GM18517 (cell line): ENCODE data around the gene C11orf68.
A peak's percentile ranks its signal among the peaks of the same experiment; 100 is the strongest.

Experiments used
- ATAC-seq: cut with Tn5 transposase; IDR thresholded peaks from one replicate; pipeline ENCODE4 v1.9.1; 2021; ENCODE audit warnings: mild to moderate bottlenecking, moderate library complexity; ENCODE audit not compliant: unreplicated experiment

The C11orf68 gene

DNA sequence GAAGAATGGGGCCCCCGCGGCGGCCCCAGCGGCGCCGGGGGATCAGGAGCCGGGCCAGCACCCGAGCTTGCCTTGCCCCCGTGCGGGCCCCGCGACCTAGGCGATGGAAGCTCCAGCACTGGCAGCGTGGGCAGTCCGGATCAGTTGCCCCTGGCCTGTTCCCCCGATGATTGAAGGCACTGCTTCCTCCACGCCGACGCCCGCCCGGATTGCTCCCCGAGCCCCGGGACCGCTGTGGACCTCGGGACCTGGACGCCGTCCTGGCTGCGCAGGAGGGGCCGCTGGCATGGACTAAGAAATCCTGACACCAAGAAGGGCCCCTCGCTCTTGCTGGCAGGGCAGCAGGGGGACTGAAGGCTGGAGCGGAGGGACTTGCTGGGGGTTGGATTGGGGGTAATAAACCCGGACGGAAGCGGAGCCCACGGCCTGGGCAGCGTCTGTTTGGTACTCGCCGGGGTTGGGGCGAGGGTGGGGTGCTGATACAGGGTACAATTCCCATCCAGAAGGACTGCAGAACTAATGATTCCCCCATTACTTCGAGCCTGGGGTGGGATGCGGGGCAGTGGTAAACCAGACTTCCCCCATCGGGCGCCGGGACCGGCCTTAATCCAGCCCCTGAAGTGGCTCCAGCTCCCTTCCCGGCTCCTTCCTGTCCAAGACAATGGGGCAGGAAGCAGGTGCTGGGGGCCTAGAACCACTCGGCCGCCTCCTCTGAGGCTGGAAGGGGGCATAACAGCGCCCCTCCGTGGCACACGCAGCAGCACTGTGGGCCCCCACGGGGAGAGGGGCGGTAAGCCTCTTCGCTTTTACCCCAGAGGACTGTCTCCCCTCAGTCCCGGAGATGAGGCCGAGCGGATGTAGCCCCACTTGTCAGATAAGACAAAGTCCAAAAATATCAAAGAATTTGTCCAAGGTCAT, 27.4 kb downstream of the C11orf68 start:
- ATAC-seq = no peak

DNA sequence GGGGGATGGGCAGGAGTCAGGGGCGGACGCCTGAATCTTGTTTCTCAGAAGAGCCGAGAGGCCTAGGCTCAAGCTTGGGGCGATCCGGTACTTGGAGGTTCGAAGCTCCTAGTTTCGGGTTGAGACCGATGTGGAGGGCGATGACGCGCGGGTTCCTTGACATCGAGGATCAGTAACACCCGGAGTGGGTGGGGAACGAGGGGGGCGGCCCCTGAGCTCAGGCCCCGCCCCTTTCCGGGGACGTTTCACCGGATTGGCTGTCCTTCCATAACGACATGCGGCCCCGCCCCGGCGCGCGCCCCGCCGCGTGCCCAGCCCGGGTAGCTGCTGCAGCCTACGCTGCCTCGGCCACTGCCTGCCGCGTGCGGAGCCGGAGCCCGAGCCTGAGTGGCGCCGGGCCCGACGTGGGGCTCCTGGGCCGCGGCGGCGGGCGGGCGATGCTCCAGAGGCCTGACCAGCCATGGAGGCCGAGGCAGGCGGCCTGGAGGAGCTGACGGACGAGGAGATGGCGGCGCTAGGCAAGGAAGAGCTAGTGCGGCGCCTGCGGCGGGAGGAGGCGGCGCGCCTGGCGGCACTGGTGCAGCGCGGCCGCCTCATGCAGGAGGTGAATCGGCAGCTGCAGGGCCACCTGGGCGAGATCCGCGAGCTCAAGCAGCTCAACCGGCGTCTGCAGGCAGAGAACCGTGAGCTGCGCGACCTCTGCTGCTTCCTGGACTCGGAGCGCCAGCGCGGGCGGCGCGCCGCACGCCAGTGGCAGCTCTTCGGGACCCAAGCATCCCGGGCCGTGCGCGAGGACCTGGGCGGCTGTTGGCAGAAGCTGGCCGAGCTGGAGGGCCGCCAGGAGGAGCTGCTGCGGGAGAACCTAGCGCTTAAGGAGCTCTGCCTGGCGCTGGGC, 28.3 kb downstream of the C11orf68 start, which contains the start of gene CCDC85B:
Gene CCDC85B, plus strand, starts transcription at position 350 of the 895 bp plus-strand sequence. Its CDS starts 111 bp downstream, at position 461.
- peak; percentile 52 for ATAC-seq

DNA sequence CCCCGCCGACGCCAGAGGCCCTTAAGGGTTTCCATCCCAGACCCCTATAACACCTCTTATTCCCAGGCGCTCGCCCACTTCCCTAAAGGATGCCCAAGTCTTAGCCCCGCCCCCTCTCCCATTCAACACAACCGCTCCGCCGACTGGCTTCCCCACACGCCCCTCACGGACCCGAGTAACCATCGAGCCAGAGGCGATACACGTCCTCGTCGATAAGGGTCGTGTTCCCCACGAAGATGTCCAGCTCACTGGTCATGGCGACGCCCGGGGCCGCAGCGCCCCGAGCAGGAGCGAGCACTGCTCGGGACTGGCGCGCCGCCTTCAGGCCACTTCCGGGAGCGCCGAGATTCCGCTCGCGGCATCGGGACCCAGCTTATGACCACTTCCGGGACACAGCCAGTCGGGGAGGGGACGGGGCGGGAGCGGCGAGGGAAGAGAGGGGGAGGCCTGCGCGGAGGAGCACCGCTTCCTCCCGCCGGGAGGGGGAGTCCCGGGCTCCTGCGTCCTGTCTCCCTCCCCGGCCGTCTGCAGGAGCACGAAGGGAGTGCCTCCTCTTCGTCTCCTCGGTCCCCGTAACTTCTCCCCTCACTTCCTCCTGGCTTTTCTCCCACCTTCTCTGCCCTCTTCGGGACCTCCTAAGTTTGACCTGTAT, 30.6 kb downstream of the C11orf68 start, which contains the start of gene FIBP:
Gene FIBP, minus strand, starts transcription at position 309 of the 652 bp plus-strand sequence. Its CDS starts 53 bp downstream, at position 256.
- peak; percentile 41 for ATAC-seq

DNA sequence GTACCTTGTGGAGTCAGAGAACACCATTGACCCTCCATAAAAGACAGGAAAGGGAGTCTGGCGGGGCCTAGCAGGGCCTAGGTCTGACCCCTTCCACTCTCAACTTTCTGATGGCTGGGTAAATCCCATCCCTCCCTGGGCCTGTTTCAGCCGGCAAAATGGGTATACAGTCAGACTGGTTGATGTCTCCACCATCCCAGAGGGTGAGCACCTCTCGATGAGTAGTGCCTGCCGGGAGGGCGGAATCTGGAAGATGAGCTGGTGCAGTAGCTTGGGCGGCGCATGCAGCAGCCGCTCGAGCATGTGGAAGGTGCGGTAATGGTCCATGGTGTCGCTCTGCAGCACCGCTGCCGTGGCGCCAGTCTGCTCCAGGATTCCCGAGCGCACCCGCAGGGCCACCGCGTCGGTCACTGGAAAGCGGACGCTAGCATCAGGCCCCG, 31.1 kb downstream of the C11orf68 start:
- no peak for ATAC-seq

DNA sequence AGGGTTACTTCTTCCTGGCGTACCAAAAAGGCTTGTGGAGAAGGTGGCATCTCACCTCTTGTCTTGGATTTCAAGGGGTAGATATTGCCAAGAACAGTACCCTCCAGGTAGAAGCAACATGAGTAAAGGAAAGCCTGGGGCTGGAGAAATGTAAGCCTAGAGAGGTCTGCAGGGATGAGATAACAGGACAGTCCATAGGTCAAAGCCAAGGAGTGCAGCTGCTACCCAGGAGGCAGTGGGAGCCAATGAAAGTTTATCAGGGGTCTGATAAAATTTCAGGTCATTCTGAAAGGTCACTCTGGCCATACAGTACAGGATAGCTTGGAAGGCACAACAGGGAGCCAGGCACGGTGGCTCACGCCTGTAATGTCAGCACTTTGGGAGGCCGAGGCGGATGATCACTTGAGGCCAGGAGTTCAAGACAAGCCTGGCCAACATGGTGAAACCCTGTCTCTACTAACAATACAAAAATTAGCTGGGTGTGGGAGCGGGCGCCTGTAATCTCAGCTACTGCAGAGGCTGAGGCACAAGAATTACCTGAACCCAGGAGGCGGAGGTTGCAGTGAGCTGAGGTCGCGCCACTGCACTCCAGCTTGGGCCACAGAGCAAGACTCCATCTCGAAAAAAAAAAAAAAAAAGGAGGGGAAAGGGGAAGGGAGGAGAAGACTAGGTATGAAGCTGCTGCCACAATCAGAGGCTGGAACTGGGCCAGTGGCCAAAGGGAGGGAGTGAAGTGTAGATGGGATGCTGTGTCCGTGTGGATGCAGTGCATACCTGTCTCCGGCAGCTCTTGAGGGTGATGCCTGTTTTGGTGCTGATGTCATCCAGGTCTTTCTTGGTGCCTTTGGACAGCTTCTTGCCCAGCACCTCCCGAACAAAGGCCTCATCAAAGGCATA, 31.8 kb downstream of the C11orf68 start:
- ATAC-seq = no peak

DNA sequence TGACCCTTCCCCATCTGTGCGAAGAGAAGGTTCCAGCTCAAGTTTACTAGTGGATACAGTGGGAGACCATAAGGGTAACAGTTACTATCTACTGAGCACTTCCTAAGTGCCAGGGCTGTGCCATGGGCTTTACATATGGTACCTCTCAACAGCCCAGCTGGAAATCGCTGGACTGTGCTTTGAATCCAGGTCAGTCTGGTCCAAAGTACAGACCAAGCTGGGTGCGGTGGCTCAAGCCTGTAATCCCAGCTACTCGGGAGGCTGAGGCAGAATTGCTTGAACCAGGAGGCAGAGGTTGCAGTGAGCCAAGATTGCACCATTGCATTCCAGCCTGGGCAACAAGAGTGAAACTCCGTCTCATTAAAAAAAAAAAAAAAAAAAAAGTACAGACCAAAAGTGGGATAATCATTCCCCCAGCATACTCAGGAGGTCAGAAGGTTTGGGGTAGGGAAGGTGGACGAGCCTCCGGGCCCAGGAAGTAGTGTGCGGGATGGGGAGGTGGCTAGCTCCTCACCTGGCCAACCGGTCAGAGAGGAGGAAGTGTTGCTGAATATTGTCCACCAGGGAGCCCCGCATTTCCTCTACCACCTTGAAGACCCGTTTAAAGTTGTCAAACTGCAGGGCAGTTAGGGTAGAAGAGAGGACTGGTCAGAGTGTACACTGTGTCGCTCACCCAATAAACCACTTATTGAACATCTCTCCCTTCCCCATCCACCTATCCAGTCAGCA, 32.9 kb downstream of the C11orf68 start:
- no peak for ATAC-seq

DNA sequence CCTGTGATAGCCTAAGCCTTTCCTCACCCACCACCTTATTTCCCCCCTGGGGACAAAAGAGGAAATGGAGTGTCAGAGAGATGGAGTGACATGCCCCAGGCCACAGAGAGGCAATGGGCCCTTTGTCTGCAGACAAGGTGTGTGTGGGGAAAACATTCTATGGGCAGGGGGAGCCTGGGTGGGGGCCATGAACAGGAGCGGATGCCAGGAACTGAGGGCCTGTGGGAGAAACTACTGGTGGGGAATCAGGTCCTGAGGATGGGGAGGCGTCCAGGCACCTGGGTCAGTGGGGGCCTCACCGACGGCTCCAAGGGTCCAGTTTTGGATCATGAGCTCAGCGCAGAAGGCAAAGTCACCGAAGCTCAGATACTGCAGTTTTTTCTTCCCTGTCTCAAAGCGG, 33.6 kb downstream of the C11orf68 start:
- ATAC-seq = no peak

DNA sequence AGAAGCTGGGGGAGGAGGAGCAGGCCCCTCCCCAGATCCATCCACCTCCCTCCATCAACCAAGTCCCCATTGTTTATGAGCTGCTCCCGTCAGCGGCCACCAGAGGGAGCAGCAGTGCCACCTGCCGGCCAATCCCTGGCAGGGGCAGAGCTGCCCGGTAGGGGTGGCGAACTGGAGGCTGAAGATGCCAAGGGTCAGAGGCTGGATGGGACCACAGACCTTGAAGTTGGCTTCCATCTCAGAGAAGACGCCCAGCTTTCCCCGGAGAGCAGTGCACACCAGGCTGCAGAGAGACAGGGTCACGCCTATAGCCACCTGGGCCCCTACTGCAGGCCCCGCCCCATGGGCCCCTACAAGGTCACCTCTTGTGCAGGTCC, 34.2 kb downstream of the C11orf68 start:
- ATAC-seq = no peak

DNA sequence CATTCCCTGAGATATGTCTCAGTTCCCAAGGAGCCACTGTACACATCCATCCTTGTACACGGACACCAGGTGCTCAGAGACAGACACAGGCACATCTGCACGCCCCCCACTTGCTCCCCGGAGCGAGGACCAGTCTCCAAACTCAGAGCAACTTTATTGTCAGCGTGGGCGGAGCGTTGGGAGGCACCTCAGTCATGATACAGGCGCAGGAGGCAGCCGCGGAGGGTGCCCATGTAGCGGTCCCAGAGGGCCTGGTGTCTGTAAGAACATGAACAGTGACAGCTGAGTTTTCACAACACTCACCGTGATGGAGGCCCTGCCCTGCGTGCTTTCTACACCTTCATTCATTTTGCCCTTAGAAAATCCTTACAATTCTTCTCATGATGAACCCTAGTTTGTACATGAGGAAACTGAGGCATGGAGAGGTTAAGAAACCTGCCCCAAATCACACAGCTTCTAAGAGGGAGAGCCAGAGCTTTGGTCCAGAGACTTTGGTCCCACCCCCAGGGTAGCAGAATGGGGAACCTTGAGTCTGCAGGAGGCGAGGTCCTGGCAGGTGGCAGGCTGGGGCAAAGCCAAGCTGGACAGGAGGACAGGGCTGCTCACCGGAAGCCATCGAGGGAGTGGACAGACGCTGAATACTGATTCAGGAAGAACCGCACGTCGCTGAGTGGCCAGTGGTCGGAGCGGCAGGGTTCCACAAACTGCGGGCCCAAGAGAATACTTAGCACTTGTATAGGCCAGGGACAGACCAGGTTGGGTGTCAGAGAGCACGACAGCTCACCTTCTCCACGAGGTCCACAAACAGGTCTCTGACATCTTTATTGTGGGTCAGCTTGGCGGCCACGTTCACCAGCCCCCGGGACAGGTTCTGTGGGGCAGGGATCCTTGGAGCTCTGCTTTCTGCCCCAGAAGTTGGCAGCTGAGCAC, 34.8 kb downstream of the C11orf68 start:
- ATAC-seq = no peak

DNA sequence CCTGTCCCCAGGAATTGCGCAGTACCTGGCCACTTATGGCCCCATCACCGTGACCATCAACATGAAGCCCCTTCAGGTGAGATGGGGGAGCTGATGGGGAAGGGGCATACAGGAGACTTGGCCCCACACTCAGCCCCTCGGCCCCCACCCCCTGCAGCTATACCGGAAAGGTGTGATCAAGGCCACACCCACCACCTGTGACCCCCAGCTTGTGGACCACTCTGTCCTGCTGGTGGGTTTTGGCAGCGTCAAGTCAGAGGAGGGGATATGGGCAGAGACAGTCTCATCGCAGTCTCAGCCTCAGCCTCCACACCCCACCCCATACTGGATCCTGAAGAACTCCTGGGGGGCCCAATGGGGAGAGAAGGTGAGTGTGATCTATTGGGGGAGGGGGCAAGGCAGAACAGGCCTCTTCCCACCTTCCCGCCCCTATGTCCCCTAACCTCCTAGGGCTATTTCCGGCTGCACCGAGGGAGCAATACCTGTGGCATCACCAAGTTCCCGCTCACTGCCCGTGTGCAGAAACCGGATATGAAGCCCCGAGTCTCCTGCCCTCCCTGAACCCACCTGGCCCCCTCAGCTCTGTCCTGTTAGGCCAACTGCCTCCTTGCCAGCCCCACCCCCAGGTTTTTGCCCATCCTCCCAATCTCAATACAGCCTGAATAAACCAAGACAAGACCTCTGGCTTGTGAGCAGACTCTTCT, 35.7 kb downstream of the C11orf68 start:
- ATAC-seq = no peak

DNA sequence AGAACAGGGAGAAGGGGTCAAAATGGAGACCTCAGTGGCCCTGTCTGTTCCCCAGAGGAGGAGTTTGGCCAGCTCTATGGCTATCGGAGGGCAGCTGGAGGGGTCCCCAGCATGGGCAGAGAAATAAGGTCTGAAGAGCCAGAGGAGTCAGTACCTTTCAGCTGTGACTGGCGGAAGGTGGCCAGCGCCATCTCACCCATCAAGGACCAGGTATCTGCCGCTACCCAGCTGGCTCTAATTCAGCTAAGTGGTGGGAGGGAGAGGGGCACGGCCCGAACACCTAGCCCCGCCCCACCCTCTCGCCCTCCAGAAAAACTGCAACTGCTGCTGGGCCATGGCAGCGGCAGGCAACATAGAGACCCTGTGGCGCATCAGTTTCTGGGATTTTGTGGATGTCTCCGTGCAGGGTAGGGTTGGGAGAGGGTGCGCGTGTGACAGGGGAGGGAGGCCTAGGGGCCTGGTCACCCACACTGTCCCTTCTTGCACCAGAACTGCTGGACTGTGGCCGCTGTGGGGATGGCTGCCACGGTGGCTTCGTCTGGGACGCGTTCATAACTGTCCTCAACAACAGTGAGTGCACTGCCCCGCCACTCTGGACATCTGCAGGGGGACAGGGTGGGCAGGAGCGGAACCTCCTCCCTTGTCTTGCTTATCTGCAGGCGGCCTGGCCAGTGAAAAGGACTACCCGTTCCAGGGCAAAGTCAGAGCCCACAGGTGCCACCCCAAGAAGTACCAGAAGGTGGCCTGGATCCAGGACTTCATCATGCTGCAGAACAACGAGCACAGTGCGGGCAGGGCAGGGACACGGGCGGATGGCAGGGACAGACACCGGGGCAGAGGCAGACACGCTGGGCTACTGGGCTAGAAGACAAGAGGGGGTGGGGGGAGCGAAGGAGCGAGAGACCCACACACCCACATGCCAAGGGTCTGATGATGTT, 36.5 kb downstream of the C11orf68 start:
- no peak for ATAC-seq

DNA sequence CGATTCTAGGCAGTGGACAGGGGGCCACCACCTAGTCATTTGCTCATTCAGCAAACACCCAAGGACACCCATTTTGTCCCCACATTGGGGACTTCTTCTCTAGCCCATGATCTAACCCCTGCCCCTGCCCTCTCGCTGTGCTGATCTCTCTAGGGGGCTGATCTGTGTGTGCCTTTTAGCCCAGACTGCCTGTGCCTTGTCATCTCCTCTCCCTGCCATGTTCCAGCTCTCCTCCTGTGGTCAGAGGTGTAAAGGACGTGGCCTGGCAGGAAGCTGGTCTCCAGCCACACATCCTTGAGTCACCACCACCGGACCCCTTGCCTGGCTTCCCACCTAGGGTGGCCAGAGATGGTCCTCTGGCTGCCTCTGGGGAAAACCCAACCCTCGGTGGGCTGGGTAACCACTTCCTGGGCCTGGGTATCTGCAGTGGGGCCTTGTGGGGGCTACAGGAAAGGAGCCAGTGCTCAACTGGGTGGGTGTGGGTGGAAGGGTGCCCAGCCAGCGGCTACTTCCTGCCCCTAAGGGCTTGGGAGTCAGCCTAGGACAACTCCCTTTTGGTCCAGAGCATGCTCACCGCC, 37.9 kb downstream of the C11orf68 start:
- no peak for ATAC-seq

DNA sequence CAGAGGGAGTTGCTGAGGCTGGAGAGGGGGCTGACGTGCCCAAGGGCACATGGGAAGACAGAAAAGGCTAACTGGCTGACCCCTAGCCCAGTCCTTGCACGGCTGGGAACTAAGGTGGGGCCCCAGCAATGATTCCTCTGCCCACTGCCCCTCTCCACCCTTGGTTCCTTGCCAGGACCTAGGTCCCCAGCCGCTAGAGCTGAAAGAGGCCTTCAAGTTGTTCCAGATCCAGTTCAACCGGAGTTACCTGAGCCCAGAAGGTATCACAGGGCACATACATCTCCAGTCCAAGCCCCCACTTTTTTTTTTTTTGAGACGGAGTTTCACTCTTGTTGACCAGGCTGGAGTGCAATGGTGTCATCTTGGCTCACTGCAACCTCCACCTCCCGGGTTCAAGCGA, 38.8 kb downstream of the C11orf68 start:
- no peak for ATAC-seq

DNA sequence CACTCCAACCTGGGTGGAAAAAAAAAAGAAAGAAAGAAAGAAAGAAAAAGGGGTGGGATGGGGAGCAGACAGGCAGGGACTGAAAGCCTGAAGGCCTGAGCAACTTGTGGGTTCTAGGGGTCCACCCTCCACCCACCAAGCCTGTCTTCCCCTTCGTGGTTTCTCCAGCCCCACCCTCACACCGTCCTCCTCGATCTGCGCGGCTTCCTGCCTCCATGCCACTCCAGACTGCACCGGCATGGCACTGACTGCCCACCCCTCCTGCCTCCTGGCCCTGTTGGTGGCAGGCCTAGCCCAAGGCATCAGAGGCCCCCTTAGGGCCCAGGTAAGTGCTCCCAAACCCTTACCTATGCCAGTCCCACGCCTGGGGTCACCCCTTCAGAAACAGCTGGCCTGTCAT, 39.2 kb downstream of the C11orf68 start, which contains the start of gene CTSW:
Gene CTSW, plus strand, starts transcription at position 221 of the 400 bp plus-strand sequence. Its CDS starts 18 bp downstream, at position 239.
- no peak for ATAC-seq

DNA sequence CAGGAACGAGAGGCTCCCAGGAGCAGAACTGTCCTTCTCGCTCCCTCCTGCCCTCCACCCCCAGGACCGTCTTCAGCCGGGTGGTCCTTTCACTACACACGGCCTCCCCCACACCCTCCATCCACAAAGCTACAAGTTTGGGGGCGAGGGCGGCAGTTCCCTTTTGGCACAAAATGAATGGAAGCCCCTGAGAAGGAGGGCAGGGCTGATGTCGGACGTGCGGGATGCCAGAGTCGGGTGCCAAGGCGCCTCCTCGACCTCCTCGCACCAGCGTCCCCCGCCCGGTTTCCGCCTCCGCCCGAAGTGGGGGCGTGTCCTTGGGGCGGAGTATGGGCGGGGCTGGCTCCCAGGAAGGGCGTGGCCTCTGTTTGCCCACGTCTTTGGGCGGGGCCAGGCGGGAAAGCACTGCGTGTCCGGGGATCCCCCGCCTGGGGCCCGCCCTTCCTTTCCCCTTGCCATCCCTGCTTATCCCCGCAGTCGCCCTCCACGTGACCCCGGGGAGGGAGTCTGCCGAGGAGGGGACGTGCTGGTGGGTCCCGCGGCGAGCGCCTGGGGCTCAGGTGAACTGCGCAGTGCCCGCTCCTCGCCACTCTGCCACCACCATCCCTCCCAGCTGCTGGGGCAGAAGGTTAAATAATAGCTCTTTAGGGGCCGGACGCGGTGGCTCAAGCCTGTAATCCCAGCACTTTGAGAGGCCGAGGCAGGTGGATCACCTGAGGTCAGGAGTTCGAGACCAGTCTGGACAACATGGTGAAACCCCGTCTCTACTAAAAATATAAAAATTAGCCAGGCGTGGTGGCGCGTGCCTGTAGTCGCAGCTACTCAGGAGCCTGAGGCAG, 45.3 kb downstream of the C11orf68 start:
- peak; percentile 77 for ATAC-seq
